PC-3 (cell line): ENCODE data around the gene RAPGEF3. TPM values are rescaled to one million over a fixed set of nuclear protein-coding genes. Genes with fewer than 3 reads are reported as not detected.

Experiments used
- ATAC-seq: fragments of 200-7000 bp; cut with Tn5 transposase; 2 replicates; pipeline ENCODE4 v1.9.1; 2020; ENCODE audit warnings: mild to moderate bottlenecking, moderate library complexity
- BruUV-seq: library from RNA; stranded (reverse); fragments of 400-500 nt; replicated peaks from 2 replicates; lab custom pipeline; 2021; lab: Mats Ljungman, UMichigan
- CTCF ChIA-PET: fragments of 300-600 bp; sonication (Branson Sonifier 250); formaldehyde crosslinking; loops from one replicate; lab custom pipeline; 2022; ENCODE audit warnings: antibody characterized with exemption; lab: Charles Lee
- POLR2A ChIA-PET: fragments of 300-600 bp; sonication (Branson Sonifier 250); formaldehyde crosslinking; loops from one replicate; lab custom pipeline; 2022; ENCODE audit warnings: antibody characterized with exemption; ENCODE audit not compliant: unreplicated experiment; lab: Charles Lee
- DNase-seq: peaks from one replicate; pipeline ENCODE4 v3.0.0-alpha.2; 2015
- H2AFZ ChIP-seq: fragments of 300-600 bp; sonication (generic); 2 replicates; pipeline ENCODE4 v1.6.0; 2016; ENCODE audit warnings: antibody characterized with exemption, low read length
- H3F3A ChIP-seq: fragments of 300-600 bp; sonication (generic); one replicate; pipeline ENCODE4 v1.6.0; 2017; ENCODE audit warnings: antibody characterized with exemption, low read length, control low read depth, mild to moderate bottlenecking; ENCODE audit not compliant: unreplicated experiment
- H3K27ac ChIP-seq: fragments of 300-600 bp; sonication (generic); 2 replicates; pipeline ENCODE4 v1.5.1; 2016; ENCODE audit warnings: mild to moderate bottlenecking, low read length
- H3K27me3 ChIP-seq: fragments of 300-600 bp; sonication (generic); 2 replicates; pipeline ENCODE4 v1.6.1; 2016; ENCODE audit warnings: low read length, mixed read lengths
- H3K36me3 ChIP-seq: fragments of 300-600 bp; sonication (generic); 2 replicates; pipeline ENCODE4 v1.6.1; 2016; ENCODE audit warnings: low read depth, mixed run types, low read length, mixed read lengths
- H3K4me1 ChIP-seq: fragments of 300-600 bp; sonication (generic); 2 replicates; pipeline ENCODE4 v1.5.1; 2016; ENCODE audit warnings: low read length; ENCODE audit not compliant: insufficient read depth
- H3K4me2 ChIP-seq: fragments of 300-600 bp; sonication (generic); 2 replicates; pipeline ENCODE4 v1.6.0; 2016; ENCODE audit warnings: low read length
- H3K4me3 ChIP-seq: fragments of 300-600 bp; sonication (generic); 2 replicates; pipeline ENCODE4 v1.5.1; 2016; ENCODE audit warnings: mild to moderate bottlenecking, low read length, mixed read lengths
- H3K79me2 ChIP-seq: fragments of 300-600 bp; sonication (generic); 2 replicates; pipeline ENCODE4 v1.6.1; 2017; ENCODE audit warnings: low read length, mixed read lengths
- H3K9ac ChIP-seq: fragments of 300-600 bp; sonication (generic); 2 replicates; pipeline ENCODE4 v1.6.0; 2016; ENCODE audit warnings: mild to moderate bottlenecking, low read length
- H3K9me2 ChIP-seq: fragments of 300-600 bp; sonication (generic); replicated peaks from 2 replicates; pipeline ENCODE4 v1.6.1; 2016; ENCODE audit warnings: mixed run types, low read length, mixed read lengths
- H3K9me3 ChIP-seq: fragments of 300-600 bp; sonication (generic); 2 replicates; pipeline ENCODE4 v1.6.1; 2016; ENCODE audit warnings: low read length, mixed read lengths
- H4K20me1 ChIP-seq: fragments of 300-600 bp; sonication (generic); 2 replicates; pipeline ENCODE4 v1.6.1; 2016; ENCODE audit warnings: low read length, mixed read lengths
- EZH2 ChIP-seq: fragments of 300-600 bp; sonication (generic); IDR thresholded peaks from one replicate; pipeline ENCODE4 v1.6.1; 2017; ENCODE audit warnings: antibody characterized with exemption, mild to moderate bottlenecking, low read length; ENCODE audit not compliant: unreplicated experiment
- EZH2phosphoT487 ChIP-seq: fragments of 300-600 bp; sonication (generic); IDR thresholded peaks from 2 replicates; pipeline ENCODE4 v1.6.1; 2018; ENCODE audit warnings: mild to moderate bottlenecking, antibody characterized with exemption, low read length, borderline replicate concordance
- intact Hi-C: fragments of 100-400 bp; cut with micrococcal nuclease; formaldehyde crosslinking; loops from 2 replicates; pipeline ENCODE4 v1.9.0; 2023
- total RNA-seq: library from RNA; depleted of rRNA; stranded (reverse); fragments of >200 nt; gene quantifications from 2 replicates; pipeline ENCODE4 v1.2.3, GENCODE V29; 2014
- TF ChIP-seq, protein P1 (sequence below): fragments of 300-600 bp; sonication (generic); conservative IDR thresholded peaks from 2 replicates; pipeline ENCODE4 v1.5.1; 2017; ENCODE audit warnings: antibody characterized with exemption, low read depth, mild to moderate bottlenecking, low read length

Gene RAPGEF3
- total RNA-seq, 1 experiment from 2014 or later = 6.7 TPM

DNA sequence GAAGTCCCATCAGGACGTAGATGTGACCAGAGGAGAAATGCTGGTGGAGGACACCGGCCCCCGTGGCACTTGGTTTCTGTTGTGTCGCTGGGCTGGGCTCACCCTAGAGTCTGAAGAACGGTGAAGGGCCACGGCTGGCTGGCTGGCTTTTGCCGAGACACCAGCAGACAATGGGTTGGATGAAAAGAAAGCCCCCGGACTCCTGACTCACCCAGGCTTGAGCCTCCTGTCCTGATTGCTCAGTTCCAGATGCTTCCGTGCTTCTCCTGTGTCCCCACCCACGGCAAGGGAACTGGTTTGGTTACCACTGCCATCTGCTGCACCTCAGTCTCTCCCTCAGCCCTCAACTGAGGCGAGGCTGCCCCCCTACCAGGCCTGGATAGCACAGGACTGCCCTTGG, 23.0 kb downstream of the RAPGEF3 start:
- H3F3A ChIP-seq = no peaks in the 10 kb centered on the region
- no peaks in the 10 kb centered on the region for H4K20me1 ChIP-seq
- H3K4me1 ChIP-seq = peaks cover 8% of the 10 kb centered on the region
- no peak for TF ChIP-seq EZH2
- no peak for TF ChIP-seq EZH2phosphoT487
- TF ChIP-seq, protein P1, sequence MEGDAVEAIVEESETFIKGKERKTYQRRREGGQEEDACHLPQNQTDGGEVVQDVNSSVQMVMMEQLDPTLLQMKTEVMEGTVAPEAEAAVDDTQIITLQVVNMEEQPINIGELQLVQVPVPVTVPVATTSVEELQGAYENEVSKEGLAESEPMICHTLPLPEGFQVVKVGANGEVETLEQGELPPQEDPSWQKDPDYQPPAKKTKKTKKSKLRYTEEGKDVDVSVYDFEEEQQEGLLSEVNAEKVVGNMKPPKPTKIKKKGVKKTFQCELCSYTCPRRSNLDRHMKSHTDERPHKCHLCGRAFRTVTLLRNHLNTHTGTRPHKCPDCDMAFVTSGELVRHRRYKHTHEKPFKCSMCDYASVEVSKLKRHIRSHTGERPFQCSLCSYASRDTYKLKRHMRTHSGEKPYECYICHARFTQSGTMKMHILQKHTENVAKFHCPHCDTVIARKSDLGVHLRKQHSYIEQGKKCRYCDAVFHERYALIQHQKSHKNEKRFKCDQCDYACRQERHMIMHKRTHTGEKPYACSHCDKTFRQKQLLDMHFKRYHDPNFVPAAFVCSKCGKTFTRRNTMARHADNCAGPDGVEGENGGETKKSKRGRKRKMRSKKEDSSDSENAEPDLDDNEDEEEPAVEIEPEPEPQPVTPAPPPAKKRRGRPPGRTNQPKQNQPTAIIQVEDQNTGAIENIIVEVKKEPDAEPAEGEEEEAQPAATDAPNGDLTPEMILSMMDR = no peak
- no peak for DNase-seq
- ATAC-seq = no peak
- no peak overlapping the region for H3K4me2 ChIP-seq
- intact Hi-C loops = no loop called here
- no peaks in the 10 kb centered on the region for H3K27me3 ChIP-seq
- CTCF ChIA-PET = no interaction called here
- H3K9me3 ChIP-seq = no peaks in the 10 kb centered on the region
- H3K9me2 ChIP-seq = no peaks in the 10 kb centered on the region
- no peaks in the 10 kb centered on the region for H3K79me2 ChIP-seq
- H2AFZ ChIP-seq = no peak overlapping the region
- BruUV-seq = no TSS peak
- H3K36me3 ChIP-seq = no peaks in the 10 kb centered on the region
- H3K27ac ChIP-seq = no peak overlapping the region
- no peak overlapping the region for H3K4me3 ChIP-seq
- no peak overlapping the region for H3K9ac ChIP-seq
- POLR2A ChIA-PET = no interaction called here

DNA sequence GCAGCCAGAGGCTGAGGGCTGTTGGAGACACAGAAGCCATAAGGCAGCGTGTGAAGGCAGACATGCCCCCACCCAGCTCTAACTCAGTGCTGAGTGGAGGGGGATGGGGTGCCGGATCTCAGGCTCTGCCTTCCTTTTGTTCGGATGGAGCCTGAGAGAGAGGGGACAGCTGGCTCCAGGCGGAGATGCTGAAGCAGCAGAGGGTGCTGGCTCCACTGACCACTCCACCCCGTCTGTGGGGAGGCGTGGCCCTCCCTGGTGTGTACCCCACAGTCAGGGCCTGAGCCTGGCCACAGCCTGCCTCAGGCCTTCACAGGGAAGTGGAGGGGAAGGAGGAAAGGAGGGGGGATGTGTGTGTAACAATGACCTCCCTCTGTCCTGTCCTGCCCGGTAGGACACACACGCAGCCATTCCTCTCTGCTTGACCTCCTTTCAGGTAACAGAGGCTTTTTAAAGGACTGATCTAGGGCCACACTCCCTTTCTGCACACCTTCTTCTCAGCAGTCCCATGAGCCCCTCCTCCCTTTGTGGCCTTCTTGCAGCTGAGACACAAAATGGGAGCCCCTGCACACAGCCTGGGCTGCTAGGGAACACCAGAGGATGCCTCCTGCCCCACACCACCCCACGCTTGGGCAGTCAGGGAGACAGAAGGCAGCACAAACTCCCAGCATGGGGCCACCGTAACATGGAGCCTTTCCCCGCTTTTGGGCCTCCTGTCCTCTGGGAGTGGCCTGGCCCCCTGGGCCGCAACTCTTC, 23.8 kb downstream of the RAPGEF3 start:
- Histone ChIP-seq H3K27ac (no peak overlapping the region), H3K4me3 (no peak overlapping the region), H2AFZ (no peak overlapping the region), H3K36me3 (no peaks in the 10 kb centered on the region), H3K27me3 (no peaks in the 10 kb centered on the region), H3F3A (no peaks in the 10 kb centered on the region), H3K9ac (no peak overlapping the region), H3K4me2 (no peak overlapping the region), H3K79me2 (no peaks in the 10 kb centered on the region), H3K9me2 (no peaks in the 10 kb centered on the region), H4K20me1 (no peaks in the 10 kb centered on the region), H3K9me3 (no peaks in the 10 kb centered on the region), H3K4me1 (peaks cover 15% of the 10 kb centered on the region)
- BruUV-seq = no TSS peak
- CTCF ChIA-PET = no interaction called here
- POLR2A ChIA-PET = no interaction called here
- ATAC-seq (no peak), DNase-seq (no peak)
- TF ChIP-seq EZH2phosphoT487 (no peak), EZH2 (no peak)
- TF ChIP-seq, protein P1 = no peak
- intact Hi-C loops = no loop called here

DNA sequence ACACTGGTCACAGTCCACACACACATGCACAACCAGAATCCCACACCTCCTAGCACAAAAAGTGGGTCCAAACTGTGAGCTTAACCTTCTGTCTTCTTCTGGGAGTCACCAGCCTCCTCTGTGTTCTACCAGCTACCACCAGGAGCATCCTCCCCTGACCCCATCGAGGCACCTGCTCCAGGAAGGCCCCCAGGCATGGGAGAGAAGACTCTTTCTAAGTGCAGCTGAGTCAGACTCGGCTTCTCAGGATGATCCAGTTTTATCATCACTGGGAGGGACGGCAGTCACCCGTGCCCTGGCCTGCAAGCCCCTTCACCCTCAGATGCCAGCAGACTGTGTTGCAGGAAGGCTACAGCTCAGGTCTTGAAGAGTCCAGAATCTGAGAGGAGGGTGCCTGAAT, 25.5 kb downstream of the RAPGEF3 start:
- CTCF ChIA-PET = no interaction called here
- BruUV-seq = no TSS peak
- Histone ChIP-seq H3K27me3 (no peaks in the 10 kb centered on the region), H3K4me3 (no peak overlapping the region), H3K27ac (no peak overlapping the region), H3K9me2 (no peaks in the 10 kb centered on the region), H3K9ac (no peak overlapping the region), H3K4me2 (no peak overlapping the region), H4K20me1 (no peaks in the 10 kb centered on the region), H3K79me2 (no peaks in the 10 kb centered on the region), H2AFZ (no peak overlapping the region), H3K36me3 (no peaks in the 10 kb centered on the region), H3K9me3 (no peaks in the 10 kb centered on the region), H3K4me1 (peaks cover 22% of the 10 kb centered on the region), H3F3A (no peaks in the 10 kb centered on the region)
- no peak for TF ChIP-seq EZH2phosphoT487
- TF ChIP-seq, protein P1 = no peak
- TF ChIP-seq EZH2 = no peak
- ATAC-seq (no peak), DNase-seq (no peak)
- intact Hi-C loops = no loop called here
- POLR2A ChIA-PET = interaction anchor here (1.2 kb wide), 1 partner anchor 47 kb away, joined by 3 read pairs; no protein-coding TSS in a partner anchor
